HG02981 (cell line): ENCODE data around the gene SNX8.

Experiments used
- ATAC-seq: cut with Tn5 transposase; IDR thresholded peaks from one replicate; pipeline ENCODE4 v1.9.1; 2021; ENCODE audit warnings: mild to moderate bottlenecking, moderate library complexity; ENCODE audit not compliant: unreplicated experiment

SNX8 gene

DNA sequence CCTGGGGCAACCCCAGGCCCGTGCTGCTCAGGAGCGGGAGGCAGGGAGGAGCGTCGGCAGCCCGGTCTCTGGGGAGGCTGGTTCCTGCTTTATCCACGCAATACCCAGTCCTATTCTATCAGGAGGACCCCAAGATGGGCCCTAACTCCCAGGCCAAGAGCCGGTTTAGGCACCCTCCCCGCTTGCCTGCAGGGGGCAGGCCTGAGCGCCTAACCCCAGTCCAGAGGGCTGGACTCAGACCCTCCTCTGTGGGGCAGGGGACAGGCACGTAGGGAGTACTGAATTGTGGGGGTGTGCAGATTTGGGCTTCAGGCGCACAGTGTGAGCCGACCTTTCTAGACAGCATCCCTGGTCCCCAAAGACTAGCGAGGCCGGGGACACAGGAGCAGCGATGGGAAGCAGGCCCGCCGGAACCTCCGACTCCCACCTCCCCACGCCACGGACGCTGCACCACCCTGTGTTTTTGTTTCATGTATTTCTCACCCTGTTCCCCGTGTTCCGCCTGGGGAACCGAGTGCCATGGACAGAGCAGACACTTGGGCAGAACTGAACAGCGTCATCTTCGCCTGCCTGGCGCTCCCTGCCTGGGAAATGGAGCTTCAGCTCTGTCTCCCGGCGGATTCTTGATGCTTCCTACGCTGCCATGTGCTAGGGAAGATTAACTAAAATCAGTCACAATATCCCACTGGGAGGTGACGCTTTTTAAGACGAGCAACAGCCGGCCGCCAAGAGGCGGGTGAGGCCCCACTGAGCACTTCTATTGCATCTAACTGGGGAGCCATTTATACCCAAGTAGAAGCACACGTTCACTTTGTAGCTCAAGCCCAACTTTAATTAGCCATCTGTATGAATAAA, 66.9 kb downstream of the SNX8 start:
- ATAC-seq = no peak

DNA sequence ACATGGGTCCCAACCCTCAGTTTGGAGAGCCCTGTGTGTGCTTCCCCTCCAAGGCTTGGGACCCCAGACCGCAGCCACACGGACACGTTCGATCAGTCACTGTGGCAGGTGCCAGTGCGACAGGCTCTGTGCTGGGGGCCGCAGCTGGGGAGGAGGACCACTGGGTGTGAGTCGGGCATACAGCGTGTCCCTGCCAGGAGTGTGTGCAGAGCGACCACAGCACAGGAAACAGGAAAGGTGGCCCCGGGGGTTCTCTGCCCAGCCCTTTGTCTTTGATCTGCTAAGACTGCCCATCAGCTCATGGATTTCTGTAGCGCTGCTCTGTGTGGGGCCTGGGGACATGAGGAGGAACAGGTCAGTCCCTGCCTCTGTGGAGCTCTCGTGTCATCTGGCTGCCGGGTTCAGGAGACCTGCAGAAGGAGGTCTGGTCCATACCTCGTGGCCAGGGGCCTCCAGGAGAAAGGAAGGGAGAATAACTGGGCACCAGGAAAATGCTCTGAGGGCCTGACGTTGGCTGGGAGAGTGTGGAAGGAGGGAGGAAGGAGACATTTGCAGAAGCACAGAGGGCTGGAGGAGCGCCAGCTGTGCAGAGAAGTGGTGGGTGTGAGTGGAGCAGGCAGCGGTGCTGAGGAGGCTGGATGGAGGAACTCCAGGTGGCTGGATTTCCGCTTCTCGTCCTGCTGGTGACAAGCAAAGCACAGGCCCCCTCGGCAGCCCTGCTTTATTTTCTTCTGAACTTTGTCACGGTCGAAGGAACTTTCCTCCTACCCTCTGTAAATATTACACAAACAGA, 68.2 kb downstream of the SNX8 start:
- ATAC-seq = no peak

GRCh38 chr7:2244404-2244995, 69.7 kb downstream of the SNX8 start:
- ATAC-seq = no peak

- no peak for ATAC-seq
Observed at GRCh38 chr7:2243458-2243857, 70.8 kb downstream of the SNX8 start.

- no peak for ATAC-seq
Observed at GRCh38 chr7:2242541-2243429, 71.5 kb downstream of the SNX8 start.

DNA sequence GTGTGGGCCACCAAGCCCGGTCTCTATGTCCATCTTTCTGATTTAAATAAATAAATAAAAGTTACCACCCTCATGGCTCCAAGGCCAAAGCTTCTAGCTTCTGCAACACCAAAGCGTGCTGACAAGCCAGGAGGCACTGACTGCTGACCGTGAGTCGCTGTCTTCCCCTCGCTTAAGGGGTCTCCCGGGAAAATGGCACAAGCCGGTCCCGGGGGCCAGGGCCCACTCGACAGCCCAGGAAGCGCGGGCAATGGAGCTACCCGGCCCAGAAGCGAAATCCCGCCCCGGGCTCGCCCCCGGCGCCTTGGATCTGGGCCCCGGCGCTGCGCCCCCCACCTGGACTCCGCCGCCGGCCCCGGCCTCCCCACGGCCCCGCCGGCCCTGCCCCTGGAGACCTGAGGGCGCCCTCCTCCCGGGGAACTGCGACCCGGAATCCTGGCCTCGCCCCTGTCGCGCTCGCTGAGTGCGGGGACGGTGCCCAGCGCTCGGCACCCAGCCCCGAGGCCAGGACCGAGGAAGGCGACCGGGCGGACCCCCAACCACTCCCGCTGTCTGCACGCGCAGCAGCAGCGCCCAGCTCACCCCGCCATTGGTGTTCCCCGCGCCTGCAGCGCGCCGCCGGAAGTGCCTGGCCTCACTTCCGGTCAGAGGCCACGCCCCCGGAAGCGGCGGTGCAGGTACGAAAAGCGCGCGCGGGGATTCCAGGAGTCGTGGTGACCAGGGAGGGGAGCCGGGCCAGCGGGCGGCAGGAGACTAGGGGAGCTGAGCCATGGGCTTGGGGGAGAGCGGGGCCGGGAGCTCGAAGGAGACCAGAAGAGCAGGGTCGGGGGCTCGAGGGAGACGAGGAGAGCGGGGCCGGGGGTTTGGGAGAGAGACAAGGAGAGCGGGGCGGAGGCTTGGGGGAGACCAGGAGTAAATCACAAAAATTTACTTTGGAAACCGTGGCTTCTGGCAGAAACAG, 72.4 kb downstream of the SNX8 start, which contains the start of the genes MRM2 and NUDT1:
Gene MRM2 (minus strand): TSS at position 626 of the 961 bp plus-strand sequence. CDS start 36 bp downstream, at position 590.
Gene NUDT1 (plus strand): TSS at position 647 of the 961 bp plus-strand sequence. CDS start 2,349 bp downstream, outside the sequence.
- peak; percentile 65 for ATAC-seq

GRCh38 chr7:2239242-2239641, 75.0 kb downstream of the SNX8 start:
- no peak for ATAC-seq

DNA sequence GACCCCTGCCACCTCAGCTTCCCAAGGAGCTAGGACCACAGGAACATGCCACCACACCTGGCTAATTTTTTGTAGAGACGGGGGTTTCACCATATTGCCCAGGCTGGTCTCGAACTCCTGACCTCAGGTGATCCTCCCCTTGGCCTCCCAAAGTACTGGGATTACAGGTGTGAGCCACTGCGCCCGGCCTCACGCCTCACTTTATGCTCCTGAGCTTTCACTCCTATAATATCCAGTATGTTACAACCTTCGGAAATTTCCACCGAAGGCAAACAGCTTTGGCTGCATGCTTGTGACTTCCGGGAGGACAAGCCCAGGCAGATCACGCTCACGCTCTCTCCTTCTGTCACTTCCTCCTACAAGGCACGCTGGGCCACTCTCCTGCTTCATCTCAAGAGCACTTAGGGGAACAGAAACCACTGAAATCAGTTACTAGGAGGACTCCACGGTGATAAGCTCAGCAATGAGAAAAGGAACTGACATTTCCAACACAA, 77.1 kb downstream of the SNX8 start:
- ATAC-seq = peak; percentile 57

DNA sequence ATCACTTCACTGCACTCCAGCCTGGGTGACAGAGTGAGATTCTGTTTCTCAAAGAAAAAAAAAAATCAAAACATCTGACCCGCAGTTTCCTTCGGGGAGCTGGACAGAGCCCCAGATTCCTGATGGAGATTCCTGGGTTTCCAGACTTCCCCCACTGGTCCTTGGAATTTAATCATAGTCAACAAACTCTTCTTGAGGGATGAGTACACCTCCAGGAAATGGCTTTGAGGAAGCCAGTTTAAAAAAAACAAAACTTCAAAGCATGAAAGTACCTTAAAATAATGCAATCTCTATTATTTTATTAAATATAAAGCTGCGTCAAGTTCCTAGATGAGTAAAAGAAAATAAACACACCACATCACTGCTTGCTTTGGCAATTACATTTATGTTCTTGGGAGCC, 80.3 kb downstream of the SNX8 start:
- no peak for ATAC-seq

GRCh38 chr7:2232766-2233520, 81.3 kb downstream of the SNX8 start, which contains the start of gene MAD1L1:
Gene MAD1L1, minus strand, starts transcription at chr7:2232945. Its CDS starts 2,812 bp downstream, at chr7:2230133.
- ATAC-seq = peak; percentile 67

- peak; percentile 34 for ATAC-seq
Observed at GRCh38 chr7:2231992-2232765, 82.1 kb downstream of the SNX8 start.

DNA sequence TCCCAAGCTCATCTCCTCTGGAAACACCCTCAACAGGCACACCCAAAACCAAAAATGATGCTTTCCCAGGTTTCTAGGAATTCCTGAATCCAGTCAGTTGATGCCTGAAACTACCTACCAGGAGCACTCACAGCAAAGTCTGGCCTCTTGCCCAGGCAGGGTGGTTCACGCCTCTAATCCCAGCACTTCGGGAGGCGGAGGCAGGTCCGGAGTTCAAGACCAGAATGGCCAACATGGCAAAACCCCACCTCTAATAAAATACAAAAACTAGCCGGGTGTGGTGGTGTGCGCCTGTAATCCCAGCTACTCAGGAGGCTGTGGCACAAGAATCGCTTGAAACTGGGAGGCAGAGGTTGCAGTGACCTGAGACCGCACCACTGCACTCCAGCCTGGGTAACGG, 83.4 kb downstream of the SNX8 start:
- ATAC-seq = no peak

- ATAC-seq = no peak
Observed at GRCh38 chr7:2230226-2230625, 84.0 kb downstream of the SNX8 start.

- ATAC-seq = no peak
Observed at GRCh38 chr7:2229467-2229866, 84.8 kb downstream of the SNX8 start.

- no peak for ATAC-seq
Observed at GRCh38 chr7:2228921-2229320, 85.3 kb downstream of the SNX8 start.

DNA sequence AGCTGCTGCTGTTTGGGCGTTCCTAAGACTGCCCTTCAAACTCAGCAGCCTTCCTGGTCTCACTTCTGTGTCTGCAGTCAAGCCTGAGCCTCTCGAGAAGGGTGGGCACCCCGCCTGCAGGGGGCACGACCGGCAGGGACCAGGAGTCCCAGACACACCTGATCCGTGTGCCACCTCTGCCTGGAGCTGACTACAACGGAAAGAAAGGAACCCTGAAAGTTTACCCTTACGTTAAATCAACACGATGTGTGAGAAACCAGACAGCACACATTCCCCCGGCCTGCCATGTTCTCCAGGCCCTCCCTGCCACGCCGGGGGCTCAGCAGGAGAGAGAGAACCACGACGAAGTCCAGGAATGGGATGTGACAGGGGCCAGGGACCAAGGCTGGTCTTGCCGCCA, 86.5 kb downstream of the SNX8 start:
- no peak for ATAC-seq

GRCh38 chr7:2225830-2226229, 88.4 kb downstream of the SNX8 start:
- no peak for ATAC-seq
